ENCODE data around the gene NELFE. TPM values are rescaled to one million over a fixed set of nuclear protein-coding genes. Genes with fewer than 3 reads are reported as not detected.

The NELFE gene
- total and polyA plus RNA-seq, 2 of the 13 experiments (the other 11 are each of a cell fraction or from before 2014, with no cell fraction given): 51.3 to 69.8 TPM

- TF ChIP-seq AHDC1 (CRISPR knock-in tag; IDR thresholded peaks at IDR 0.05; ENCODE audit: borderline replicate concordance) (no peak), PAX8 (CRISPR knock-in tag; IDR thresholded peaks at IDR 0.05; ENCODE audit: borderline replicate concordance) (0 out of 2 replicates have a peak, but pooled peaks have one; percentile 54), HOXA3 (CRISPR knock-in tag; IDR thresholded peaks at IDR 0.05) (0 out of 2 replicates have a peak, but pooled peaks have one; percentile 14), CC2D1A (CRISPR knock-in tag; IDR thresholded peaks at IDR 0.05) (no peak), NCOR1 (IDR thresholded peaks at IDR 0.05; ENCODE audit: borderline replicate concordance, low read length) (no peak), GLI4 (CRISPR knock-in tag; IDR thresholded peaks at IDR 0.05; ENCODE audit: borderline replicate concordance) (no peak), MYNN (CRISPR knock-in tag; IDR thresholded peaks at IDR 0.05; ENCODE audit: low read depth) (no peak), MXD4 (CRISPR knock-in tag; IDR thresholded peaks at IDR 0.05) (no peak), RFX1 (IDR thresholded peaks at IDR 0.05) (no peak), HMGXB3 (CRISPR knock-in tag; IDR thresholded peaks at IDR 0.05; ENCODE audit: borderline replicate concordance) (no peak), ZNF589 (CRISPR knock-in tag; conservative IDR thresholded peaks at IDR 0.05) (no peak), FOSL1 (CRISPR knock-in tag; IDR thresholded peaks at IDR 0.05; ENCODE audit: borderline replicate concordance) (no peak), ZNF451 (CRISPR knock-in tag; IDR thresholded peaks at IDR 0.05) (no peak), ZNF691 (CRISPR knock-in tag; IDR thresholded peaks at IDR 0.05; ENCODE audit: borderline replicate concordance, low read depth) (no peak), ZNF569 (CRISPR knock-in tag; IDR thresholded peaks at IDR 0.05; ENCODE audit: borderline replicate concordance) (no peak)
- TF ChIP-seq, protein P1, sequence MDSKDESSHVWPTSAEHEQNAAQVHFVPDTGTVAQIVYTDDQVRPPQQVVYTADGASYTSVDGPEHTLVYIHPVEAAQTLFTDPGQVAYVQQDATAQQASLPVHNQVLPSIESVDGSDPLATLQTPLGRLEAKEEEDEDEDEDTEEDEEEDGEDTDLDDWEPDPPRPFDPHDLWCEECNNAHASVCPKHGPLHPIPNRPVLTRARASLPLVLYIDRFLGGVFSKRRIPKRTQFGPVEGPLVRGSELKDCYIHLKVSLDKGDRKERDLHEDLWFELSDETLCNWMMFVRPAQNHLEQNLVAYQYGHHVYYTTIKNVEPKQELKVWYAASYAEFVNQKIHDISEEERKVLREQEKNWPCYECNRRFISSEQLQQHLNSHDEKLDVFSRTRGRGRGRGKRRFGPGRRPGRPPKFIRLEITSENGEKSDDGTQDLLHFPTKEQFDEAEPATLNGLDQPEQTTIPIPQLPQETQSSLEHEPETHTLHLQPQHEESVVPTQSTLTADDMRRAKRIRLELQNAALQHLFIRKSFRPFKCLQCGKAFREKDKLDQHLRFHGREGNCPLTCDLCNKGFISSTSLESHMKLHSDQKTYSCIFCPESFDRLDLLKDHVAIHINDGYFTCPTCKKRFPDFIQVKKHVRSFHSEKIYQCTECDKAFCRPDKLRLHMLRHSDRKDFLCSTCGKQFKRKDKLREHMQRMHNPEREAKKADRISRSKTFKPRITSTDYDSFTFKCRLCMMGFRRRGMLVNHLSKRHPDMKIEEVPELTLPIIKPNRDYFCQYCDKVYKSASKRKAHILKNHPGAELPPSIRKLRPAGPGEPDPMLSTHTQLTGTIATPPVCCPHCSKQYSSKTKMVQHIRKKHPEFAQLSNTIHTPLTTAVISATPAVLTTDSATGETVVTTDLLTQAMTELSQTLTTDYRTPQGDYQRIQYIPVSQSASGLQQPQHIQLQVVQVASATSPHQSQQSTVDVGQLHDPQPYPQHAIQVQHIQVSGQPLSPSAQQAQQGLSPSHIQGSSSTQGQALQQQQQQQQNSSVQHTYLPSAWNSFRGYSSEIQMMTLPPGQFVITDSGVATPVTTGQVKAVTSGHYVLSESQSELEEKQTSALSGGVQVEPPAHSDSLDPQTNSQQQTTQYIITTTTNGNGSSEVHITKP (CRISPR knock-in tag; IDR thresholded peaks at IDR 0.05; ENCODE audit: low read depth): no peak
Observed at GRCh38 chr6:31928672-31928939, 30.2 kb downstream of the NELFE start (continued).
